Hematopoietic multipotent progenitor cell treated with erythropoietin and hydrocortisone succinate and interleukin-3 and kit ligand, for 4 days (in vitro differentiated cells): ENCODE results near the gene PLSCR3.
A peak's percentile ranks its signal among the peaks of the same experiment; 100 is the strongest.

ENCODE experiments used
- DNase-seq: peaks from one replicate; pipeline ENCODE4 v3.0.0-alpha.2; 2015

Gene PLSCR3

DNA sequence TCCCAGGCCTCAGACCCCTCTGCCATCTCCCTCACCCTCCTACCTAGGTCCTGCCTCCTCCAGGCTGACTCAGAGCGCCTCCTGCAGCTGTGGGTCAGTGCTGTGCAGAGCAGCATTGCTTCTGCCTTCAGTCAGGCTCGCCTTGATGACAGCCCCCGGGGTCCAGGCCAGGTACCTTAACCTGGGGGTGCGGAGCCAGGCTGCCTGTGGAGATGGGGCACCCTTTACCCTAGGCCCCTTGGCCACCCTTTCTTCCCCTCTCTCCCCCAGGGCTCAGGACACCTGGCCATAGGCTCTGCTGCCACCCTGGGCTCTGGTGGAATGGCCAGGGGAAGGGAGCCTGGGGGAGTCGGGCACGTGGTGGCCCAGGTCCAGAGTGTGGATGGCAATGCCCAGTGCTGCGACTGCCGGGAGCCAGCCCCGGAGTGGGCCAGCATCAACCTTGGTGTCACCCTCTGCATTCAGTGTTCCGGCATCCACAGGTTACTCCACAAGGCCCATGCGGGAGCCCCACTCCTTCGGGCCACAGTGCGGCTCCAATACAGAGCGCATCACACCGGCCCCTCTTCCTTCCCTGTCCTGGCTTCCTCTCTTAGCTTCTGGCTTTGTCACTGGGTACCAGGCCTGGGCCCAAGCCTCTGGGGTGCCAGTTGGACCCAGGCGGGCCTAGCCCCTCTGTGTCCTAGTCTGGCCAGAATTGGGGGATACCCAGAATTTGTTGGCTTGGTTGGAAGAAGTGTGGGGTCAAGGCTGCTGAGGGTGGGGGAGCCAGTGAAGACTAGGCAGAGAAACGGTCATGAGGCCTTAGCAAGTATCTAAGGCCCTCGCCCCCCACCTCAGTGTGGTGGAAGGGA is 47.3 kb downstream of the PLSCR3 start:
- DNase-seq: no peak

DNA sequence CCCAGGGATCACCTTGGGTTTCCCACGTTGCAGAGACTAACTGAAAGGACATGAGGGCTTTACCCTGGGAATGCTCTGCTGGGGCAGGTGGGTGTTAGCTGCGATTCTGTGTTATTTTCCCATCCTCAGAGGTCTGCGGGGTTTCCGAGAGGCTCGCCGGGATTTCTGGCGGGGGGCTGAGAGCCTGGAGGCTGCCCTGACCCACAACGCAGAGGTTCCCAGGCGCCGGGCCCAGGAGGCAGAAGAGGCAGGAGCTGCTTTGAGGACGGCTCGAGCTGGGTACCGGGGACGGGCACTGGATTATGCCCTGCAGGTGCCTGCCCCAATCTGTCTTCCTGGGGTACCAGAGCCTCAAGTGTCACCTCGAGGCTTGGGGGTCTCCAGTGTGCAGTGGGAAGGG is 51.1 kb downstream of the PLSCR3 start:
- no peak for DNase-seq

DNA sequence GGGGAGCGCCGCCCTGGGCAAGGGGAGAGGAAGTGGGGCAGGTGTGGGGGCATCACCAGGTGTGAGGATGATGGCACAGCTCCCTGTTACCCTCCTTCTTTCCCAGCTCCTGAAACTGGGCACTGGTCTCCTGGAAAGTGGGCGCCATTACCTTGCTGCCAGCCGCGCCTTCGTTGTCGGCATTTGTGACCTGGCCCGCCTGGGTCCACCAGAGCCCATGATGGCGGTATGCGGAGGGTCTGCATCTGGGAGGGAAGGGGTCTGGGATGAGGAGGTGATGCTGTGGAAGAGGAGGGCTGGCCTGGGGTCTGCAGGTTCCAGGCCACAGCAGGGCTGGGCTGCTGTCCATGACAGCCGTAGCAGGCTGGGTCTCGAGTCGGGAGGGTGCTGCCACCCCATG is 52.5 kb downstream of the PLSCR3 start:
- no peak for DNase-seq

DNA sequence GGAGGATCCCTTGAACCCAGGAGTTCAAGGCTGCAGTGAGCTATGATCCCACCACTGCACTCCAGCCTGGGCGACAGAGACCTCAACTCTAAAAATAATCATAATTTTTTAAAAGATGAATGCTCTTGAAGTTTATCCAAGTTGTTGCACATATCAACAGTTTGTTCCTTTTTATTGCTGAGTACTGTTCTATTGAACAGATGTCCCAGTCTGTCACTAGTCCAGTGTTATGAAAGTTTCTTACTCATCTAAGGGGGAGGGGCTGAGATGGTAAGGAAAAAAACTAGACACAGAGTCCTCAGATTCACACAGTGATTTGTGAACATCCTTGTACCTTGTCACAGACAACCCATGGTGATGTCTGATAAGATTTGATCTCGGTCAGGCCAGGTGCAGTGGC is 54.1 kb downstream of the PLSCR3 start:
- peak; percentile 34 for DNase-seq
